Measurements from ENCODE around the gene MPDU1. TPM values are rescaled to one million over a fixed set of nuclear protein-coding genes. Genes with fewer than 3 reads are reported as not detected.

MPDU1 gene
- total RNA-seq, 1 experiment from 2014 or later = 50.9 TPM

DNA sequence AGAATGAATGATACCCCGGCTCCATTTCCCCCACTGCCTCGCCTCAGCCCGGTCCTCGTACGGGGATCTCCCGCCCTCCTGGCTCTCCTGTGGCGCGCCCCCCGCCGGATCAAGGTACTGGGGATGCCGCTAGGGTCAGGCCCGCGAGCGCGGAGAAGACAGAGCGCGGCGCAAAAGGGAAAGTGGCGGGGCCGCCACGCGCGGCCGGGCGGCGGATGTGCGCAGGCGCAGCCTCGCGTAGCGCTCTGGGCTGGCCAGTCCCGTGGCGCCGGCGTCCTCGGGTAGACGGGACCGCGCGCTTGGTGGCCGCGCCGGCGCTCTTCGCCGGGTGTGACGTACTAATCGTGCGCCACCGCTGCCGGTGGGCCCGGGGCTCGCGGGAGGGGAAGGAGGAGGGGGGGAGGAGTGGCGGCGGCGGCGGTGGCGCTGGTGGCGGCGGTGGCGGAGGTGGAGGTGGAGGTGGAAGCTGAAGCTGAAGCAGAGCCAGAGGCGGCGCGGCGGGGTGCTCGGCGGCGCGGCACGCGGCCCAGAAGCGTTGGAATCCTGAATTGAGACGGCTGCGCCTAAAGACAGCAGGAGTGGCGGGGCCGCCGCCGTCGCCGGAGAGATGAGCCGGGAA, 22.0 kb upstream of the MPDU1 start, which contains the start of gene SENP3:
SENP3 (plus strand) TSS at position 331 of the 619 bp plus-strand sequence. CDS start 1,158 bp downstream, outside the sequence.
- no peak within 1 kb of the TSS for H2AFZ ChIP-seq (ENCODE audit: low read depth, low read length, poor library complexity, severe bottlenecking)
- H3K9ac ChIP-seq (ENCODE audit: low read length) = peak within 1 kb of the TSS; percentile 98
- ChIA-PET CTCF (interaction anchor here (1.3 to 2.4 kb wide), 6 partner anchors 47 to 232 kb away, joined by 3 to 37 read pairs (median 13); partner anchors contain the start of genes NEURL4, PLSCR3 and TMEM102), RAD21 (ENCODE audit: low non-redundant PET in 1 of 2, low total read pairs in 2 of 2, uncharacterized antibody in 2 of 2, unreplicated experiment in 2 of 2) (no interaction called here), POLR2A (interaction anchor here (1.3 to 1.6 kb wide), 2 partner anchors 125 to 611 kb away, joined by 3 to 6 read pairs; partner anchors contain the start of gene TMEM102)
- H3K4me1 ChIP-seq (ENCODE audit: control insufficient read depth in 1 of 2, insufficient read depth in 2 of 2, low read length in 2 of 2) = peaks cover 27 to 55% of the 10 kb centered on the region in 2 experiments
- peaks cover 22 to 30% of the 10 kb centered on the region in 2 experiments for H3K36me3 ChIP-seq (ENCODE audit: control insufficient read depth in 1 of 2, insufficient read depth in 2 of 2, low read length in 2 of 2)
- H3K27ac ChIP-seq (ENCODE audit: low read depth, low read length) = peak within 1 kb of the TSS; percentile 86
- peak within 1 kb of the TSS; percentile 95 for H3K4me2 ChIP-seq (ENCODE audit: low read length)
- no peaks in the 10 kb centered on the region for H3K27me3 ChIP-seq (ENCODE audit: insufficient read depth, low read length)
- TF ChIP-seq SP1 (IDR thresholded peaks at IDR 0.05; ENCODE audit: low read depth) (no peak), SRF (IDR thresholded peaks at IDR 0.05; ENCODE audit: low read depth) (0 out of 2 replicates have a peak, but pooled peaks have one; percentile 59), ZFX (IDR thresholded peaks at IDR 0.05) (peak; percentile 68; the same call in 1 of the 2 replicates), SIN3A (IDR thresholded peaks at IDR 0.05; ENCODE audit: low read depth) (no peak), ZBTB33 (IDR thresholded peaks at IDR 0.05; ENCODE audit: extremely low read depth, insufficient replicate concordance, low read length) (no peak), POLR2A (IDR thresholded peaks at IDR 0.05; ENCODE audit: borderline replicate concordance, extremely low read depth, insufficient read depth, insufficient read length) (no peak), RAD21 (IDR thresholded peaks at IDR 0.05; ENCODE audit: low read depth) (no peak), POLR2AphosphoS5 (IDR thresholded peaks at IDR 0.05; ENCODE audit: low read depth, low read length) (peak; percentile 65), TCF7L2 (IDR thresholded peaks at IDR 0.05; ENCODE audit: borderline replicate concordance, extremely low read depth, insufficient read depth, insufficient read length) (peak; percentile 32), MAX (IDR thresholded peaks at IDR 0.05) (peak; percentile 60), CEBPB (IDR thresholded peaks at IDR 0.05; ENCODE audit: low read depth) (no peak), EZH2phosphoT487 (IDR thresholded peaks at IDR 0.05; ENCODE audit: borderline replicate concordance) (no peak), EZH2 (IDR thresholded peaks at IDR 0.05) (no peak), CTCF (IDR thresholded peaks at IDR 0.05 in 2 of 3, conservative IDR thresholded peaks at IDR 0.05 in 1 of 3; ENCODE audit: borderline replicate concordance in 1 of 3, insufficient read depth in 1 of 3, low read depth in 2 of 3, low read length in 2 of 3) (no peak)
- H3K79me2 ChIP-seq (ENCODE audit: insufficient read depth, low read length) = peaks cover 52% of the 10 kb centered on the region
- H3K9me2 ChIP-seq (ENCODE audit: insufficient read depth) = no peaks in the 10 kb centered on the region
- H3K9me3 ChIP-seq (ENCODE audit: control insufficient read depth in 1 of 2, insufficient read depth in 1 of 2, low read depth in 1 of 2, low read length in 2 of 2) = no peaks in the 10 kb centered on the region
- BruUV-seq (replicated peaks) = no TSS peak
- H3K4me3 ChIP-seq (replicated peaks in 1 of 2; ENCODE audit: low read depth in 1 of 2, low read length in 2 of 2) = peak within 1 kb of the TSS; percentile 79 to 83
- ATAC-seq = peak; percentile 84
- DNase-seq (ENCODE audit: low read depth, low spot score) = peak; percentile 73
- H4K20me1 ChIP-seq (ENCODE audit: insufficient read depth) = no peaks in the 10 kb centered on the region
- intact Hi-C loops (cut with micrococcal nuclease) = loop anchor here (1.0 to 10.0 kb wide), 5 partner anchors 47 to 205 kb away; partner anchors contain the start of genes CHRNB1, POLR2A and SLC35G6

Measured in HCT116 (cell line).